Measurements from ENCODE around the gene NCBP3.

NCBP3 gene

DNA sequence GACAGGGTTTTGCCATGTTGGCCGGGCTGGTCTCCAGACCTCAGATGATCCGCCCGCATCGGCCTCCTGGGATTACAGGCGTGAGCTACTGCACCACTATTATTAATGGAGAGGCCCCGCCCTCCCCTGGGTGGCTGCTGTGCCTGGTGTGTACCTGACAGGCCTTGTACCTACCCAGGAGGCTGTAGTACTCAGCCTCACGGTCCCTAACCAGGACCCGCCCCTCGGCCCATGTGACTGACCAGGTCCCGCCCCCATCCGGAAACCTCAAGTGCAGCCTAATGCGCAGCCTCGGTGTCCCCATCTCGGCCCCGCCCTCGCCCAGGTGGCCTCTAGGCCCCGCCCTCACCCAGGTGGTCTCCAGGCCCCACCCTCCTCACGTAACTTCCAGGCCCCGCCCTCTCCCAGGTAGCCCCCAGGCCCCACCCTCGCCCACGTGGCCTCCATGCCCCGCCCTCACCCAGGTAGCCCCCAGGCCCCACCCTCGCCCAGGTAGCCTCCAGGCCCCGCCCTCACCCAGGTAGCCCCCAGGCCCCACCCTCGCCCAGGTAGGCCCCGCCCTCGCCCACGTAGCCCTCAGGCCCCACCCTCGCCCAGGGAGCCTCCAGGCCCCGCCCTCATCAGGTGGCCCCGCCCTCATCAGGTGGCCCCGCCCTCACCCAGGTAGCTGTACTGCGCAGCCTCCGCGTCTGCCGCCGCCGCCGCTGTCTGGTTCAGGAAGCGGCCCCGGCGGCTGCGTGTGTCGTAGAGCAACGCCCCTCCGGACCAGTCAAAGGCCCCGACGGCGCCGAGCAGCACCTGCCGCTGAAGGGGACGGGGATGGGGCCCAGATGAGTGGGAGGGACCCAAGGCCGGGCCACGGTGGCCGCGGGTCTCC is 91.3 kb downstream of the NCBP3 start:
- no peak overlapping the region for H3K4me3 ChIP-seq (ENCODE audit: low read depth in 1 of 5, low read length in 5 of 5)
- no peak overlapping the region for H3K9ac ChIP-seq (ENCODE audit: low read length in 5 of 5)
- H3K36me3 ChIP-seq (ENCODE audit: control insufficient read depth in 5 of 5, insufficient read depth in 5 of 5, low read length in 5 of 5): no peaks in the 10 kb centered on the region
- peaks cover 5 to 33% (median 23%) of the 10 kb centered on the region in 5 donors for H3K27me3 ChIP-seq (ENCODE audit: control insufficient read depth in 5 of 5, insufficient read depth in 4 of 5, low read length in 5 of 5)
- H3K27ac ChIP-seq (ENCODE audit: low read depth, low read length): no peak overlapping the region
- peaks cover 0 to 8% (median 7%) of the 10 kb centered on the region in 5 donors for H3K9me3 ChIP-seq (ENCODE audit: control insufficient read depth in 5 of 5, low read length in 5 of 5)
- H3K4me1 ChIP-seq (ENCODE audit: control insufficient read depth in 5 of 5, insufficient read depth in 5 of 5, low read length in 5 of 5): peaks cover 0 to 5% (median 3%) of the 10 kb centered on the region in 5 donors

DNA sequence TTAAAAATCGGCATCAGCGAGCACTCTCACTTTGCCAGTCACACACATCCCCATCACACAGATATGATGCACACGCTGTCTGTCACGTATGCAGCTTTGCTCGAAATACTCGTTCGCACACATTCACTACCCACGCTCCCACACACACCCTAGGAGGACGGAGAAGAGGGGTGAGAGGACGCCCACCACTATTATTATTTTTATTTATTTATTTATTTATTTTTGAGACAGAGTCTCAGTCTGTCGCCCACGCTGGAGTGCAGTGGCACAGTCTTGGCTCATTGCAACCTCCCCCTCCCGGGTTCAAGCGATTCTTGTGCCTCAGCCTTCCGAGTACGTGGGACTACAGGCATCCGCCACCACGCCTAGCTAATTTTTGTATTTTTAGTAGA is 92.0 kb downstream of the NCBP3 start:
- Histone ChIP-seq H3K9ac (ENCODE audit: low read length in 5 of 5) (no peak overlapping the region), H3K36me3 (ENCODE audit: control insufficient read depth in 5 of 5, insufficient read depth in 5 of 5, low read length in 5 of 5) (no peaks in the 10 kb centered on the region), H3K9me3 (ENCODE audit: control insufficient read depth in 5 of 5, low read length in 5 of 5) (peaks cover 0 to 2% (median under 1%) of the 10 kb centered on the region in 5 donors), H3K27ac (ENCODE audit: low read depth, low read length) (no peak overlapping the region), H3K4me1 (ENCODE audit: control insufficient read depth in 5 of 5, insufficient read depth in 5 of 5, low read length in 5 of 5) (peaks cover 0 to 5% (median 3%) of the 10 kb centered on the region in 5 donors), H3K27me3 (ENCODE audit: control insufficient read depth in 5 of 5, insufficient read depth in 4 of 5, low read length in 5 of 5) (peaks cover 5 to 33% (median 23%) of the 10 kb centered on the region in 5 donors), H3K4me3 (ENCODE audit: low read depth in 1 of 5, low read length in 5 of 5) (no peak overlapping the region)

DNA sequence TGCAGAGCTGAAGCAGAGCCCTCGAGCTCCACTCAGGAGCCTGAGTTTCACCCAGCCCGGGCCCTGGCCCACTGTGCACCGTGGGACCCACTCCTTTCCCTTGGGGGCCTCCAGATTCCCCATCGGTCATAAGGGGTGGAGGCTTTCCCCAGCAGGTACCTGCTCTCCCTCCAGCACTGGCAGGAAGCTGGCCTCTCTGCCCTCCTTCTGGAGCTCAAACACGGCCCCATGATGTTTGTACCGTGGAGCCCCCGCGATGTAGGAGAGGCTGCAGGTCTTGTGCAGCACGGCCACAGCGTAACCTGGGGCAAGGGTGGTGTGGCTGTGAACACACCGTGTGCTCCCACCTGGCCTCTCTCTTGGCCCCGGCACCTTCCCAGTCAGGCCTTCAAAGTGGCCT is 92.4 kb downstream of the NCBP3 start:
- Histone ChIP-seq H3K9me3 (ENCODE audit: control insufficient read depth in 5 of 5, low read length in 5 of 5) (no peaks in the 10 kb centered on the region), H3K27ac (ENCODE audit: low read depth, low read length) (no peak overlapping the region), H3K27me3 (ENCODE audit: control insufficient read depth in 5 of 5, insufficient read depth in 4 of 5, low read length in 5 of 5) (peaks cover 5 to 33% (median 23%) of the 10 kb centered on the region in 5 donors), H3K4me3 (ENCODE audit: low read depth in 1 of 5, low read length in 5 of 5) (no peak overlapping the region), H3K9ac (ENCODE audit: low read length in 5 of 5) (no peak overlapping the region), H3K4me1 (ENCODE audit: control insufficient read depth in 5 of 5, insufficient read depth in 5 of 5, low read length in 5 of 5) (peaks cover 0 to 5% (median 3%) of the 10 kb centered on the region in 5 donors), H3K36me3 (ENCODE audit: control insufficient read depth in 5 of 5, insufficient read depth in 5 of 5, low read length in 5 of 5) (no peaks in the 10 kb centered on the region)

All from subcutaneous abdominal adipose tissue (tissue), 5 donors.